Measurements from ENCODE around the gene P3H1. TPM values are rescaled to one million over a fixed set of nuclear protein-coding genes. Genes with fewer than 3 reads are reported as not detected.
"Not testable (repeated sequence)": the region's sequence is repeated elsewhere in the genome, so short reads cannot be mapped to it uniquely, and the experiment has no call there.

P3H1 gene
- total RNA-seq: 22.0 TPM

GRCh38 chr1:42766741-42767509 is at the start of gene P3H1, which contains the start of gene C1orf50:
TSS of gene P3H1 (minus strand) at chr1:42767028. CDS start at chr1:42766971, 57 bp downstream.
TSS of gene C1orf50 (plus strand) at chr1:42767249. CDS start at chr1:42767312, 63 bp downstream.
- DNase-seq (ENCODE audit: low spot score): peak; percentile 100

GRCh38 chr1:42815941-42816584 is 49.2 kb upstream of the P3H1 start:
- no peak for DNase-seq (ENCODE audit: low spot score)

DNA sequence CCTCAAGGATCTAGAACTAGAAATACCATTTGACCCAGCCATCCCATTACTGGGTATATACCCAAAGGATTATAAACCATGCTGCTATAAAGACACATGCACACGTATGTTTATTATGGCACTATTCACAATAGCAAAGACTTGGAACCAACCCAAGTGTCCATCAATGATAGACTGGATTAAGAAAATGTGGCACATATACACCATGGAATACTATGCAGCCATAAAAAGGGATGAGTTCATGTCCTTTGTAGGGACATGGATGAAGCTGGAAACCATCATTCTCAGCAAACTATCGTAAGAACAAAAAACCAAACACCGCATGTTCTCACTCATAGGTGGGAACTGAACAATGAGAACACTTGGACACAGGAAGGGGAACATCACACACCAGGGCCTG is 48.0 kb upstream of the P3H1 start:
- DNase-seq (ENCODE audit: low spot score): not testable (repeated sequence)

DNA sequence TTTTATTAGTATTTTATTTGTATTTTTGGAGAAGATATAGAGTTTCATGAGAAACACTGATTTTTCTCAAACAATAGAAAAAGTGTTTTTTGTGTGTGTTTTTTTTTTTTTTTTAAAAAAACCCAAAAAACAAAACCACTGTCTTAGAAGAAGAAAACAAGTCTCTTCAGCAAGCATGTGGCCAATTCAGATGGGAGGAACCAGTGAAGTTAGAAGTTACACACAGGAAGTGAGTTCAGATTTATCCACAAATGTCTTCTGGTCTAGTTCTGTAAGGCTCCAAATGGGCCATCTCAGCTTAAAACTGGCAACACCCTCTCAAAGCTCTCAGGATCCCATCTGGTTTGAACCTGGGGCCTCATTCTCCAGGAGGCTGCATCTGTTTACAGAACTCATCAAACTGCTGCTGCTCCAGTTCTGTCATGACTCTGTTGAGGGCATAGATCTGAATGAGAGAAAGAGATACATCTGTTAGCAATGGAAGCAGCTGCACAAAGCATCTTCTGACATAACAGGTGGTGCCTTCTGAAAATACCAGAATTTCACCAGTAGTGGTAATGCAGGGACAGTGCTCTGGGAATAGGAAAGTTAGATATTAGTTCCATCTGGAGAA is 40.3 kb upstream of the P3H1 start:
- DNase-seq (ENCODE audit: low spot score): no peak

GRCh38 chr1:42806593-42806992 is 39.8 kb upstream of the P3H1 start:
- DNase-seq (ENCODE audit: low spot score): no peak

DNA sequence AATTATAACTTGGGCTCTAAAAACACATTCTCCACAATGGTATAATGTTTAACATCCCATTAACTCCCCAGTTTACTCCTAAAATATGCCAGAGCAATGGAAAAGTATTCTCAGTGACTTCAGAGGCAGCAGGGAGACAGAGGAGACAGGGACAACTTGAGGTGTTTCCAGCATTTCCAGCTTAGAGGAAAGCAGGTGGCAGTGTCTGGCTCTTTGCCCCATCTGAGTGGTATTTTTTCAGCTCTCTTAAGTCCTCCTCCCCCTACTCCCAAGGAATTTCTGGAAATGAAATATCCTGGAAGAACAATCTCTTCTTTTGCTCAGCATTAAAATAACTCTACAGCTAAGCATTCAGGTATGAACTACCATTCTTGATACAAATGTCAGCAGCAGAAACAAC is 39.3 kb upstream of the P3H1 start:
- no peak for DNase-seq (ENCODE audit: low spot score)

DNA sequence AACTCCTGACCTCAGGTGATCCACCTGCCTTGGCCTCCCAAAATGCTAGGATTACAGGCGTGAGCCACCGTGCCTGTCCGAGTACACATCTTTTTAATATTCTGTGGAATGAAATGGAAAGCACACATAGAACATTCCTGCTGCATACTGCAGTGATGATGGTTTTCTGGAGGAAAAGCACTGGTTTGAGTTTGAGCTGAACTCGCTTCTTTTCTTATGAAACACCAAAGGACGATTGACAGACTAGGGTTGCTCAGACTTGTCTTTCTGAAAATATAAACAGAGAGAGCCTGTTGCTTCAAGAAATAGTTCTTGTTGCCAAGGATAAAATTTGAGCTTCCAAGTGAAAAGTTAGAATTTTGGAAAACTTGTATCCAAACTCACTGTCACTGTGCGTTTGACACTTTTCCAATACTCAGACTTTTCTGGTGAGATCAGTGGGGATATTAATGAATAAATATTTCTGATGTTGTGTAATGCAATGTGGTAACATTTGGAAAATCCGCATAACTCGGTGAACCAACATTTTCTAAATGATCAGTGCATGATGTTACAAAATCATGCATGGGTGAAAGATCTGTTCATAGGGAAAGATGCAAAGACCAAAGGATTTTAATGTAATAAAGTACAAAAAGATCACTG is 35.1 kb upstream of the P3H1 start:
- no peak for DNase-seq (ENCODE audit: low spot score)

DNA sequence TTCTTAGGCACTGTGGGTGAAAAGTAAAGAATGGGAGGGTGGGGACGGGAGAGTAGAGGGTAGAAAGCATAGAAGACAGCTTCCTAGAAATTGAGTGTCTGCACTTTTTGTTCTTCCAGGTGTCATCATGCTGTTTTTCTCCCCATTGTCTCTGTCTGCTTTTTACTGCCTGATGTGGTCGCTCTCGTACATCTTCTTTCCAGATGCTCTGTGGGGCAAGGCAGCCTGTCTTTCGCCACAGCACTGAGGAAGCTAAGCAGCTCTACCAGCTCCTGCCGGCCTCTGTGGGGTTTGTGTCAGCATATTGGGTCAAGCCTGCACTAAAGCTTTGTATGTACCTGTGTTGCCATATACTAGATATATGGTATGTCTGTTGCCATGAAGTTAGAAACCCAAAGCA is 31.2 kb upstream of the P3H1 start:
- no peak for DNase-seq (ENCODE audit: low spot score)

GRCh38 chr1:42797414-42797813 is 30.6 kb upstream of the P3H1 start:
- DNase-seq (ENCODE audit: low spot score): no peak

- DNase-seq (ENCODE audit: low spot score): no peak
Observed at GRCh38 chr1:42793824-42794223, 27.0 kb upstream of the P3H1 start.

GRCh38 chr1:42788021-42788420 is 21.2 kb upstream of the P3H1 start:
- DNase-seq (ENCODE audit: low spot score): no peak

- DNase-seq (ENCODE audit: low spot score): no peak
Observed at GRCh38 chr1:42786097-42786496, 19.3 kb upstream of the P3H1 start.

- DNase-seq (ENCODE audit: low spot score): peak; percentile 49
Observed at GRCh38 chr1:42784946-42785693, 18.3 kb upstream of the P3H1 start, which contains the start of gene TMEM269. TSS of gene TMEM269 (plus strand) at chr1:42784991. CDS start at chr1:42789894, 4,903 bp downstream.

DNA sequence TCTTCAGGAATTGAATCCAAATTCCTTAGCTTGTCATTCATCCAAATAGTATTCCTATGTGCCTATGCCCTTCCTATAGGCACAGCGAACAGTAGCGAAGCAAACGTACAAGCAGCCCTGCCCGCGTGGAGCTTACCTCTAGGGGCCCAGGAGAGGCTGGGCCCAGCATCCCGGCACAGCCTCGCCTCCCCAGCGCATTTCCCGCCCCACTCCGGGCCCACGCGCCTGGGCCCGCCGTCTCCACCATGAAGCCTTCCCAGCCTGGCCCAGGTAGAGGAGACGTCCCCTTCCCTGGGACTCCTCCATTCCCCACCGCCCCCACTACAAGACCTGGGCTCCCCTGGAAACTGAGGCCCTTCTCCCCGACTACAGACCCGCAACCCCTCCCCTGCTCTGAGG is 17.7 kb upstream of the P3H1 start:
- no peak for DNase-seq (ENCODE audit: low spot score)

DNA sequence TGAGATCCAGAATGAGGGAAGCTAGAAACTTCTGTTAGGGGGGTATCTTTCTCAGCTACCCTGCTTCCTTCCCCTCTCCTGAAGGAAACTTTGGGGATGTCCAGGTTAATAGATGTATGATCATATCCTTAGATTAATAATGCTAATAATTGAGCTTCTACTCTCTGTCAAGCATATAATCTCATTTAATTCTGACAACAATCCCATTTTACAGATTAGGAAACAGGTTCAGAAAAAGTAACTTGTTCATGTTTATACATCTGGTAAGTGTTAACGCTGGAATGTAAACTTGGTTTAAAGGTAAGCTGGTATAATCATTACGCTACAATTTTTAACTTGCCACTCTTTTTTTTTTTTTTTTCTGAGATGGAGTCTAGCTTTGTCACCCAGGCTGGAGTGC is 16.3 kb upstream of the P3H1 start:
- DNase-seq (ENCODE audit: low spot score): no peak

DNA sequence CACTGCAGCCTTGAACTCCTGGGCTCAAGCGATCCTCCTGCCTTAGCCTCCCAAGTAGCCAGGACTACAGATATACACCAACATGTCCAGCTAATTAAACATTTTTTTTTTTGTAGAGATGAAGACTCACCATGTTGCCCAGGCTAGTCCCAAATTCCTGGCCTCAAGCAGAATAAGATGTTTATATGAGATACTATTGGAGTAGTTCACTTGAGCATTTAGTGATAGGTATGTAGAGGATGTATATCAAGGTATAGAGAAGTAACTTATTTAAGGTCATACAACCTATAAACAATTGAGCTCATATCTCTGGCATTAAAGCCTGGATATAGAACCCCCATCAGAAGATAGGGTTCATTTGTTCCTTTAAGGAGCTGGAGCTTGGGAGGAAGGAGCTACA is 13.3 kb upstream of the P3H1 start:
- no peak for DNase-seq (ENCODE audit: low spot score)

- no peak for DNase-seq (ENCODE audit: low spot score)
Observed at GRCh38 chr1:42779725-42780124, 12.9 kb upstream of the P3H1 start.

- DNase-seq (ENCODE audit: low spot score): no peak
Observed at GRCh38 chr1:42777852-42778251, 11.0 kb upstream of the P3H1 start.

GRCh38 chr1:42776502-42776901 is 9.7 kb upstream of the P3H1 start:
- DNase-seq (ENCODE audit: low spot score): no peak

DNA sequence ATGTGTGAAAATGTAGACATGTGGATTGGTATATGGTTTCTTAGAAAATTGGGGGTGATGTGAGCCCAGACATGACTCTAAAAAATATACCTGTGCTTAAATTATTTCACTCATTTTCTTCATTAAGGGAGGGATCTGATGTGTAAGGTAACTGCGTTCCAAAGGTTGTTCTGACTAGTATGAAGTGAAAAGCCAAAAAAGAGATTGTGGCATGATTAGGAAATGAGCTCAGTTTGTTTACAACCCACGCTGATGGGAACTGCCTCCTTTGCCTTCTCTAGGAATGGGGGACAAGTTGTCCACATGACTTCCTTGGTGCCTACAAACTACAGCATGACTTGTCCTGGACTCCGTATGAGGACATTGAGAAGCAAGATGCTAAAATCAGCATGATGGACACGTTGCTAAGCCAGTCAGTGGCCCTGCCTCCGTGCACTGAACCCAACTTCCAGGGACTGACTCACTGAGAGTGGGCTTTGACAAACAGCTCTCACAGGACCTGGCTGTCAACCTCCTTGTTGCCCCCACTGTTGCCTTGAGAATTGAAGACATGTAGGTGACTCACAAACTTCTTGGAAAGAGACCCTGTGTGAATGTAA is 8.2 kb upstream of the P3H1 start:
- no peak for DNase-seq (ENCODE audit: low spot score)

- DNase-seq (ENCODE audit: low spot score): no peak
Observed at GRCh38 chr1:42773420-42773819, 6.6 kb upstream of the P3H1 start.

All from ureter (tissue), 1 donor.